Upper lobe of right lung (tissue), 1 donor: ENCODE results near the gene TNFRSF14. TPM values are rescaled to one million over a fixed set of nuclear protein-coding genes. Genes with fewer than 3 reads are reported as not detected.

Experiments
- ATAC-seq: fragments of 200-7000 bp; cut with Tn5 transposase; one replicate; pipeline ENCODE4 v1.9.1; 2020; ENCODE audit warnings: mild to moderate bottlenecking, moderate library complexity
- DNase-seq: peaks from one replicate; pipeline ENCODE4 v3.0.0-alpha.2; 2020
- H3K27ac ChIP-seq: fragments of 200-600 bp; one replicate; pipeline ENCODE4 v1.8.0; 2022
- H3K27me3 ChIP-seq: fragments of 200-600 bp; one replicate; pipeline ENCODE4 v1.8.0; 2022; ENCODE audit warnings: mild to moderate bottlenecking
- H3K36me3 ChIP-seq: fragments of 200-600 bp; one replicate; pipeline ENCODE4 v1.8.0; 2022
- H3K4me1 ChIP-seq: fragments of 200-600 bp; one replicate; pipeline ENCODE4 v1.8.0; 2022
- H3K4me3 ChIP-seq: fragments of 200-600 bp; one replicate; pipeline ENCODE4 v1.8.0; 2022; ENCODE audit warnings: mild to moderate bottlenecking
- H3K9me3 ChIP-seq: fragments of 200-600 bp; one replicate; pipeline ENCODE4 v1.8.0; 2022
- CTCF ChIP-seq: fragments of 200-600 bp; IDR thresholded peaks from one replicate; pipeline ENCODE4 v1.8.0; 2022; ENCODE audit warnings: antibody characterized with exemption
- intact Hi-C: fragments of 100-400 bp; cut with DNase I; formaldehyde crosslinking; loops from one replicate; pipeline ENCODE4 v1.11.0; 2022
- total RNA-seq: library from RNA; stranded (reverse); fragmentation: NEBNext Ultra II Directional; extraction: Animal tissue kit (Norgen Biotek cat#: 25700); gene quantifications from one replicate; pipeline ENCODE4 v1.2.1, GENCODE V29; 2021
- donor health status: DM: no; HTN: yes; CAD: no; lungs with severe emphysema.

Gene TNFRSF14
- total RNA-seq, 1 donor from 2014 or later, result 133 TPM

GRCh38 chr1:2527556-2527860, 28.7 kb upstream of the TNFRSF14 start:
- peaks cover 56% of the 10 kb centered on the region for H3K4me1 ChIP-seq
- ATAC-seq, result no peak
- no peaks in the 10 kb centered on the region for H3K9me3 ChIP-seq
- intact Hi-C loops, result no loop called here
- H3K4me3 ChIP-seq, result no peak overlapping the region
- H3K27me3 ChIP-seq, result peaks cover 15% of the 10 kb centered on the region
- no peak for TF ChIP-seq CTCF
- no peak for DNase-seq
- H3K27ac ChIP-seq, result no peak overlapping the region
- H3K36me3 ChIP-seq, result no peaks in the 10 kb centered on the region

DNA sequence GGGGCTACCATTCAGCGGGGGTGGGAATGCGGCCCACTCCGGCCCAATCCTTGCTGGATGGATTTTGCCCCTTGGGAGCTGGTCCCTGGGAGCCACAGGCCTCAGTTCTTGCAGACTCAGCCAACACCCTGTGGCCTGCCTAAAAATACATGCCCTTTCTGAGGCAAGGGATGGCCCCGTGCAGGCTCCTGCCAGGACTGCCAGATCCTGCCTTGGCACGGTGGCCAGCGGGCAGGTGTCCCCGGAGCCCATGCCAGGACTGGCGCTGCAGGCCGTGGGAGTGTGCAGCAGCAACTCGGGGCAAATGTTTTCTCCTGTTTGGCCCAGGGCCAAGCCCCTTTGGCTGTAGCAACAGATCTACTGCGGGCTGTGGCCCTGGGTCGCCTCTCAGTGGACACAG, 28.2 kb upstream of the TNFRSF14 start:
- peaks cover 20% of the 10 kb centered on the region for H3K27me3 ChIP-seq
- H3K36me3 ChIP-seq, result no peaks in the 10 kb centered on the region
- peaks cover 55% of the 10 kb centered on the region for H3K4me1 ChIP-seq
- no peaks in the 10 kb centered on the region for H3K9me3 ChIP-seq
- TF ChIP-seq CTCF, result no peak
- H3K27ac ChIP-seq, result no peak overlapping the region
- ATAC-seq (no peak), DNase-seq (no peak)
- intact Hi-C loops, result no loop called here
- H3K4me3 ChIP-seq, result no peak overlapping the region

- H3K4me1 ChIP-seq, result peaks cover 51% of the 10 kb centered on the region
- no peak for DNase-seq
- TF ChIP-seq CTCF, result no peak
- H3K27me3 ChIP-seq, result peaks cover 21% of the 10 kb centered on the region
- H3K27ac ChIP-seq, result no peak overlapping the region
- no peaks in the 10 kb centered on the region for H3K9me3 ChIP-seq
- intact Hi-C loops, result no loop called here
- no peak overlapping the region for H3K4me3 ChIP-seq
- H3K36me3 ChIP-seq, result no peaks in the 10 kb centered on the region
- no peak for ATAC-seq
Observed at GRCh38 chr1:2528611-2528965, 27.6 kb upstream of the TNFRSF14 start.

- no peaks in the 10 kb centered on the region for H3K9me3 ChIP-seq
- H3K27me3 ChIP-seq, result peaks cover 21% of the 10 kb centered on the region
- peak overlapping the region; percentile 44 for H3K4me3 ChIP-seq
- no peaks in the 10 kb centered on the region for H3K36me3 ChIP-seq
- H3K4me1 ChIP-seq, result peaks cover 45% of the 10 kb centered on the region
- intact Hi-C loops, result no loop called here
- ATAC-seq (peak; percentile 1), DNase-seq (no peak)
- TF ChIP-seq CTCF, result peak; percentile 13
- H3K27ac ChIP-seq, result no peak overlapping the region
Observed at GRCh38 chr1:2528966-2529783, 27.0 kb upstream of the TNFRSF14 start.

GRCh38 chr1:2529784-2530512, 26.2 kb upstream of the TNFRSF14 start, which contains the start of gene HES5:
Gene HES5, minus strand, starts transcription at chr1:2530263. Its CDS starts 99 bp downstream, at chr1:2530164.
- ATAC-seq, result peak; percentile 3
- no peak for TF ChIP-seq CTCF
- Histone ChIP-seq H3K9me3 (no peaks in the 10 kb centered on the region), H3K4me1 (peaks cover 37% of the 10 kb centered on the region), H3K27me3 (peaks cover 21% of the 10 kb centered on the region), H3K27ac (peak within 1 kb of the TSS; percentile 47), H3K36me3 (no peaks in the 10 kb centered on the region), H3K4me3 (peak within 1 kb of the TSS; percentile 44)
- DNase-seq, result no peak
- intact Hi-C loops, result no loop called here
